Gastroesophageal sphincter (tissue), 3 donors: ENCODE results near the gene ATP10D.

Experiments
- CTCF ChIP-seq, 4 experiments: fragments of 200-600 bp in 2 of 4; fragments of 450-650 bp in 2 of 4; sonication (generic) in 1 of 4; IDR thresholded peaks; one replicate each; pipeline ENCODE4 v1.5.1; 2017 to 2019; ENCODE audit warnings: antibody characterized with exemption in 4 of 4, mild to moderate bottlenecking in 2 of 4, moderate library complexity in 2 of 4
- EP300 ChIP-seq: sonication (generic); formaldehyde crosslinking; IDR thresholded peaks from one replicate; pipeline ENCODE4 v1.6.1; 2017; ENCODE audit warnings: antibody characterized with exemption, mild to moderate bottlenecking

- TF ChIP-seq EP300, result no peak
- no peak for TF ChIP-seq CTCF (IDR thresholded peaks at IDR 0.05)
Measured at GRCh38 chr4:47590325-47590724, 105.2 kb downstream of the ATP10D start.
